Globus pallidus (tissue), 1 donor: ENCODE measurements around the gene KCNMA1.

ENCODE experiments used
- DNase-seq: peaks from one replicate; pipeline ENCODE4 v3.0.0-alpha.2; 2015; ENCODE audit warnings: low spot score

Gene KCNMA1

DNA sequence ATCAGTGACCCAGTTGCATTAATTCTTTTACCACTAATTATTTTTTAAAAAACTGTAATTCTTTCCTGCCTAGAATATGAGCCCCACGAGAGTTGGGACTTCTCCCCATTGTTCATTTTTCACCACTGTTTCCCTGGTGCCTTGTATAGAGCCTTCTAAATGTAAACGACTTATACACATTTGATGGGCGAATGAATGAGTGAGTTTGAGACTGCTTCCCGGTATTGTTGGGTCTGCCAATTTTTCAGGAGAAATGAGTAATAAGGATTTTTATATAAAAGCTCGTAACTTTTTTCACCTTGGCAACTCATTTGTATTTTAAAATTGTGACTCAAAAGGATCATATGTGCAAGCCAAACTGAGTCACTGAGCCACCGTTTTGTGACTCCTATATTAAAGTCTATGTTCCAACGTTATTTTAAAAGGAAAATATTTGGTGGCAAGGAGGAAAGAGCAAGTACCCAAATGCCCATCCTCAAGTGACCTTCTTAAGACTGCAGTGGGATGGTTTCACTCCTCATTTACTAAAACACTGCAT is 621.3 kb downstream of the KCNMA1 start:
- DNase-seq: no peak

- no peak for DNase-seq
Observed at GRCh38 chr10:77015360-77015759, 622.2 kb downstream of the KCNMA1 start.

- DNase-seq: no peak
Observed at GRCh38 chr10:77012812-77013500, 624.7 kb downstream of the KCNMA1 start.

DNA sequence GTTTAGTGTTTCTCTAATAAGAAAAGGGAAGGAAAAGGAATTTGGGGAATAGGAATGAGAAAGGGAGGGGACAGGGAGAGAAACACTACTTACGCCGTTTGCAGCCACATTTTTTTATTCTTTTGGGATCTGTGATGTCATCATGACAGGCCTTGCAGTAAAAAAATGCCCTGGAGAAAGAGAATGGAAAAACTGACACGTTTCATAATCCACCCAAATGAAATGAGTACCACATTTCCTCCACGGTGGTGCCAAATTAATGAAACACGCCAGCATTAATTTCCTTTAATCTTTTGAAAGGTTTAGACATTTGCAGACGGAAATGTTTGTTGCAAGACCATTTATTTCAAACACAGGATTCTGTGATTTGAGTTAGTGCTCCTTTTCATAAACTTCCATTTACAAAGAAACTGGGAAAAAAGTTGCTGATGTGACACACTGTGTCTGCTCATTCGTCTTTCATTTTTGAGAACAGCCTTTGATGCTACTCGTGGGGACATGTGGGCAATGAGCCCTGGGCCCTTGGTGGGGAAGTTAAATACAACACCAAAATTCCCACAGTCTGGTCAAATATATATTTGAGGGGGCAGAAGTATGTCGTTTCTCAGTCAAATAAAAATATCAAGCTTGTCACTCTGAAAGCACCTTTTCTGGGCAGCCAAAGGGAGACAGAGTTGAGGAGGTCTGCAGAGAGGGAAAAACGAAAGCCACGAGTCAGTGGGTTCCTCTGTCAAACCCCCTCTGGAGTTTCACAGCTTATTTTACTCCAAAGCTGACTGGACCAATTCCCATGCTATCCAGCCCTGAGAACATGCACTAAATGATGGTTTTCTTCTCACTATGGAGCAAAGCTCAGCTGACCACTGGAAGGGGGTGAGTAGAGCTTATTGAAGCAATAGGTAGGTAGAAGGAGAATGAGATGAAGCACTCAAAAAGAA is 625.5 kb downstream of the KCNMA1 start:
- no peak for DNase-seq

GRCh38 chr10:77010430-77010829 is 627.2 kb downstream of the KCNMA1 start:
- DNase-seq: no peak

DNA sequence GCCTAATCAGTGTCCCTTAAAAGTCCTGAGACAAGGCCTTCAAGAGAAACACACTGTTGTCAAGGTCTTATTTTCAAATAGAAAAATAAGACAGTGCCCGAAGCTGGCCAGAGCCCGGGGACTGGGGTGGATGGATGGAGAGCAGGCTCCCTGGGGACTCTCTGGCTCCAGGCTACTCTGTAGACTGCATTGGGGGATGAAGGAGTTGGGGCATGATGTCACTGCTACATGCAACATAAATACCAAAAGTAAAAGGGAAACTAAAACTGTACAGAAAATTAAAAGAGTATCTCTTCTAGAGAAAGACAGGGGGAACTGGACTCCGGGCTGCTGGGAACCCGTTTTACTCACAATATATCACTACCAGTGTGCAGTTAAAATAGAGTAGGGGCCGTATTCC is 629.8 kb downstream of the KCNMA1 start:
- no peak for DNase-seq

- no peak for DNase-seq
Observed at GRCh38 chr10:77006836-77007511, 630.6 kb downstream of the KCNMA1 start.

DNA sequence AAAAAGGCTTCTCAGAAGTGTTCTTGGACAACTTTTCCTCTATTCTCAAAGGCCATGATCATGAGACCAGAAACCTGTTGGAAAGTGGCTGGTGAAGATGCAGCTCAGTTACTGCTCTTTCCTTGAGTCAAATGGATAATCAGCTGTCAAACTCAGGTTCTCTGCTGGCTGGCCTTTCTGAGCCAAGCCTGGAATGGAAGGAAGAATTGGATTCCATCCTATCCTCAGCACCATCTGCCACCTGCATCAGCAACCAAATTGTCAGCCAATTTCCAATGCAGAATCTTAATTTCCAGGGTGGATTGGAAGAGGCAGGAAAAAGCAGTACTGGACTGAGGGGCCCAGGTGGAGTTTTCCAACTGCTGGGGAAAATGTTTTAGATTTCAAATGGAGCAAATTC is 631.7 kb downstream of the KCNMA1 start:
- no peak for DNase-seq

GRCh38 chr10:77004917-77005564 is 632.6 kb downstream of the KCNMA1 start:
- DNase-seq: peak; percentile 24

DNA sequence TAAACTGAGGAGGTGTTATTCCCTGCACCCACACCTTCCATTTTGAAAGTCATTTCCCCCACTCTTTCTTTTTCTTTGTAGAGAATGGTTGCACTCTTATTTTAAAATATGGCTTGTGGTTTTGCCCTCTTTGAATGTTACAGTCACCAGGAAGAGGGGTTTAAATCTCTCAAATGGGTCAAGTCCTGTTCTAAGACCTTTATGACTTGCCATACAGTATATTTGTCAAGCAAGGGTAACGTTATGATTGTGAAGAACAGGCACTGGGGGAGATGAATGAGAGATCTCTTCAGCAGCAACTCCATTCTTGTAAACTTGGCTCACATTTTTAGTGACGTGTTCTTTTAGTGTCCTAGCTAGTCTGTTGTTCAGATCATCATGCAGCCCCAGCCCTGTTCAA is 634.7 kb downstream of the KCNMA1 start:
- DNase-seq: no peak

DNA sequence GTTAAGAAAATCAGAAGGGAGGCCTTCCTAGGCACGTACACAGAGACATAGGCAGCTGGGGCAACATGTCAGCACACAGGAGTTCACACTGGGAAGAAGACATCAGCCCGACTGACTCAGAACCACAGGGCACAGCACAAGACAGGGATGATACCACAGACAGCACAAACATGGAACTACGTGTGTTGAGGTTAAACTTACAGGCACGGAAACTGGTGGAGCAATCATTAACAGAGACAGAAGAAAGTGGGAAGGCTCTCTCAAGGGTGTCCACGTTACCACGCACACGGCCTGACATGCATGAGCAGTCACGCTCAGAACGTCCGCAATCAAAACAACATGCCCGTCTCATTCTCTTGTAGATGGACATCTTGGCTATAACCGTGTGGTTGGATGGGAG is 636.4 kb downstream of the KCNMA1 start:
- no peak for DNase-seq

- no peak for DNase-seq
Observed at GRCh38 chr10:76998451-76998850, 639.2 kb downstream of the KCNMA1 start.

- no peak for DNase-seq
Observed at GRCh38 chr10:76997631-76998030, 640.0 kb downstream of the KCNMA1 start.

GRCh38 chr10:76995023-76995422 is 642.6 kb downstream of the KCNMA1 start:
- DNase-seq: no peak

DNA sequence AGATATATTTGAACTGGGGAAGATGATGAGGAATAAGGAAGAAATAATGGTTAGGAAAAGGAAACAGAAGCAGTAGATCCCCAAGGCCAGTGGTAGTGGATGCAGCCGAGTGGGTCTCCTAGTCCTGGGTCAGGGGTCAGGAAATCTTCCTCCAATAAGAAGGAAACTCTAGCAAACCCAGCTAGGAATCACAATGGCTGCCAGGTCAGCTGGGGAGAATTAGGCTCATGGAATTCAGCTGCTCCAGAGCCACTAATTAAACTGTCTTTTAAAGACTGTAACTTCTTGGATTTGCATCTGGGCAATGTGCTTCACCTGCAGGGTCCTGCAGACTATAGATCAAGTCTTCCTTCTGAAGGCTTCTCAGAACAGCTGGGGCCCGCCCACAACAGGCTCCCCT is 644.4 kb downstream of the KCNMA1 start:
- DNase-seq: no peak

GRCh38 chr10:76992467-76992866 is 645.1 kb downstream of the KCNMA1 start:
- no peak for DNase-seq

DNA sequence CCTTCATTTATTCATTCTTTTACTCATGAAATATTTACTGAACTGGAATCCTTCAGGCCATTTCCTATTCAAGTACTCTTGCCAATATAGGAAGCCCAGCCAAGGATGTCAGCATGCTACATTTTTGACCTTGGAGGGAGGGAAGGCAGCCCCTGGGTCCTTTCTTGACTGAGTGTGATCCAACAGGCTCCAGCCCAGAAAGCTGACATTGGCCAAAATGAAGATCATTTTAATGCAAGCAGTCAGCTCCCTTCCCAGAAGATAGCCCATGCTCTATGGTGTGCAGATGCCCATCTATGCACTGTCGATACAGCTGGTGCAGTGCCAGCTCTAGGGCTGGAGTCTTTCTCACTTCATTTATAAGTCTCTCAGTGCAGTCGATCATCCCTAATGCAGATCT is 646.0 kb downstream of the KCNMA1 start:
- no peak for DNase-seq

GRCh38 chr10:76990561-76990960 is 647.0 kb downstream of the KCNMA1 start:
- no peak for DNase-seq

DNA sequence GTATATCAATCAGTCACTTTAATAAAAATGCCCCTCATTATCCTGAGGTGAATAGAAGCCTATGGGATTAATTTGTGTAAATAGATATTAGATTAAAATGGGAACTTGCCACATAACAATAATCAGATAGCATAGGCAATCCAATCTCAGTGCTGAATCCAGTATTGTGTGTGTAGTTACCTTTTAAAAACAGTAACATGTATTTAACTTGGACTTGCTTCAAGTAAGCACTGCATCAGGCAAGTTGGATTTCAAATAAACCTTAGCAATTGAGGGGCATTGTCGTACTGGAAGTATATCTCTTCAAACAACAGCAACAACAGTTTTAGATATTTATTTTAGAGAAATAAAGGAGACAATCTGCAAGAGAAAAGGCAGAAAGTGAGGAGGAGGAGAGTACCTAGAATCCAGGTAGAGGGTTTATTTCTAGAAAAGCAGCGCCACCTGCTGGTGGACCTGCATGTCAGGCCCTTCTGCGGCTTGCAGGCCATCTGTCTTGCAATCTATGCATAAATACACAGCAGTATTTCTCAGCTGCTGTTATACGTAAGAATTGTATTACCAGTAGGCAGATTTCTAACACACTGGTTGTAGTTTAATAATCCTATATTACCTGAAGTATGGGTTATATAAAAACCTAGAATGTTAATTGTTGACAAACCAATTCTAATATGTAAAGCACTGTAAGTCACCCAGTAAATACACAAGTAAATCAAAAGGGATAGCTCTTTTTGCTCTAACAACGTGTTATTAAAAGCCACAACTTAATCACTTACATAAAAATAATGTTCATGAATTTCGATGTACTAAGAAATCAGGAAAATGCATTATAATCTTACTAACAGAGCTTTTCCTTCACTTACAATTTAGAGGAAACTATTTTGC is 652.8 kb downstream of the KCNMA1 start:
- peak; percentile 55 for DNase-seq

DNA sequence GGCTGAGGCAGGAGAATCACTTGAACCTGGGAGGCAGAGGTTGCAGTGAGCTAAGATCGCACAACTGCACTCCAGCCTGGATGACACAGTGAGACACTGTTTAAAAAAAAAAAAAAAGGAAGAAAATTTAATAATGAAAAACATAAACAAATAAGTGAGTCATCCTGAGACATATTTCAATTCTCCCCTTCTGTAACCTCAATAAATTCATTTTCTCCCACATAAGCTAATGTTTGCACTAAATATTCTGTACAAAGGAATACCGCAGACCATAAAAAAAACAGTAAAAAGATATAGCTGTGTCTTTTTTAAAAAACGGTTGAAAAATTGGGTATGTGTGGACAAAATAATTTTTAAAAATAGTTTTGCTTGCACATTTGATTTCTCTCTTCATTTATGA is 654.0 kb downstream of the KCNMA1 start:
- DNase-seq: no peak

DNA sequence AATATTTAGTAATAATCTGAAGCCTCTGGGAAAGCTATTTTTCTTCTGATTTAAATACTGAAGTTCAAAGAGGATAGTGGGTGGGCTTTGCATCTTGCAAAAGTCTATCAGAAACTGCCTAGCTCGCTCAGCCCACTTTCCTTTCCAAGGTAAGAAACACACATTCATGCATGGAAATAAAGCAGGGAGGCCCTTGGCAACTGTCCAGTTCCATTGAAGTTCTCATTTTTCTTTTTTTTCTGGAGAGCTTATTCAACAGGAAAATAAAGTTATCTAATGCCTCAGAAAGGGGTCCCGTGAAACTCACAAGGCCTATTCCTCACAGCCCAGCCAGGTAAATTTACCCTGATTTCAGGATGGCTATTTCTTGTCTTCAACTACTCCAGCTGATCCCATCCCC is 654.9 kb downstream of the KCNMA1 start:
- DNase-seq: no peak
